UCSD-AML1 (cell line): ENCODE results near the gene R3HCC1L.

Source experiments
- DNase-seq: peaks from one replicate; lab custom pipeline; 2025; ENCODE audit not compliant: unreplicated experiment; lab: John Stamatoyannopoulos, UW

Gene R3HCC1L

GRCh38 chr10:98272245-98272644 is 137.8 kb downstream of the R3HCC1L start:
- no peak for DNase-seq

DNA sequence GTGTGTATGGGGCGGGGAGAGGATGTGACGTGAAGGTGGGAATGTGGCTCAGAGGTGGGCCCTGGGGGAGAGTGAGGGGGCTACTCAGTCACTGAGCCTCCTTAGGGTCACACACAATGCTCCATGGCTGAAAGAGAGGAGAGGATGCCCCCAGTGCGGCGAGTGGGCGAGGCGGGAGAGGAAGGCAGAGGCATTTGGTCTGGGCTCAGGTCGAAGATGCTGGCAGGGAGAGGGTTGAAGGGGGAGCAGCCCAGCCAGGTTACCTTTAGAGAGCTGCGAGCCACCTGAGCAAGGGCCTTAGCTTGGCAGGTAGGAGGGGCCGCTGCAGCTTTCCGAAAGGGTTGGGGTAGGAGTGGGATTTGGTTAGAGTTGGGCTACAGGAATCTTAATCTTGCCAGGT is 138.2 kb downstream of the R3HCC1L start:
- no peak for DNase-seq

GRCh38 chr10:98273057-98273850 is 138.8 kb downstream of the R3HCC1L start:
- no peak for DNase-seq

DNA sequence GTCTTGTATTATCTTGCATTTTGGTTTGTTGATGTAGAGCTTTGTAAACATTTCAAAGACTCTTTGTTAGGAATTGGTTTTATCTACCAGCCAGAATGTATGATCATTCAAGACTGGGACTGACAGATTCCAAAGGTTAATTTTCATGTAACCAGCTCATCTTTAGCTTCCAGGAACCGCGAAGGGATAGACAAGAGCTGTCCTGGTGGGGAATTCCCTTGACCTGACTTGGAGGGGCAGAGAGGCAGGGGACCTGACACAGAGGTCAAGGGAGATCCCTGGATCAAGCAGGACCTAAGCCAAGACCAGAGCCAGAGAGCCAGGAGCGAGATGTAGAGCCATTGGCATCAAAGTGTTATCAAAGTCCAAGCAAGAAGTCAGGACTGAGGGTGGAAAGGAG is 140.1 kb downstream of the R3HCC1L start:
- no peak for DNase-seq

GRCh38 chr10:98276311-98276710 is 141.9 kb downstream of the R3HCC1L start:
- DNase-seq, result no peak

- no peak for DNase-seq
These were observed 151.0 kb downstream of the R3HCC1L start for GRCh38 chr10:98285416-98285815.

- DNase-seq, result no peak
These were observed 152.0 kb downstream of the R3HCC1L start for GRCh38 chr10:98286419-98286818.

DNA sequence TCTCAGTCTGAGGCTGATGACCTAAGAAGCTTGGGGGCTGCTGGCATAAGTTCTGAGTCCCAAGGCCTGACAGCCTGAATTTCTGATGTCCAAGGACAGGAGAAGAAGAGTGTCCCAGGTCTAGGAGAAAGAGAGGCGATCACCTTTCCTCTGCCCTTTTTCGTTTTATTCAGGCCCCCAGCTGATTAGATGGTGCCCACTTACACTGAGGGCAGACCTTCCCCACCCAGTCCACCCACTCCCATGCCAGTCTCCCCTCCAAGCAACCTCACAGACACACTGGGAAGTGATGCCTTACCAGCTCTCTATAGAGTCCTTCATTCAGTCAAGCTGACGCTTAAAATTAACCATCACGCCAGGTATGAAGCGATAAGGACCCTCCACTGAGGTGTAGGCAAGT is 152.9 kb downstream of the R3HCC1L start:
- DNase-seq, result no peak

DNA sequence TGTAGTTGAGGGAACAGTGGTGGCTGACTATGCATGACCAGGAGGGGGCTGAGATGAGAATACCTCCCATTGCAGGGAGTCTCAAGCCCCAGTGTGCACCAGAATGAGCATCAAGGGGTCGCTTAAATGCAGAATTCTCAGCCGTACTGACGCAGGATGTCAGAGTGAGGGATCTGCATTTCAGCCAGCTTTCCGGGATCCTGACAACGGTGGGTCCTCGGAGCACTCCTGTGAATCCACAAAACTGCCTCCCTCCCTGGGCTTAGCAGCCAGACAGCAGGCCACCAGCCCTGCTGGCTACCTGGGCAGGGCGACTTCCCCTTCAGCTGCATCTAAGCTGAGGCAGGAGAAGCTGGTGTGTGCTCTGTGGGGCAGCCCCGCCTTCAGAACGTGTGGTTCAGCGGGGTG is 155.3 kb downstream of the R3HCC1L start:
- DNase-seq, result no peak

DNA sequence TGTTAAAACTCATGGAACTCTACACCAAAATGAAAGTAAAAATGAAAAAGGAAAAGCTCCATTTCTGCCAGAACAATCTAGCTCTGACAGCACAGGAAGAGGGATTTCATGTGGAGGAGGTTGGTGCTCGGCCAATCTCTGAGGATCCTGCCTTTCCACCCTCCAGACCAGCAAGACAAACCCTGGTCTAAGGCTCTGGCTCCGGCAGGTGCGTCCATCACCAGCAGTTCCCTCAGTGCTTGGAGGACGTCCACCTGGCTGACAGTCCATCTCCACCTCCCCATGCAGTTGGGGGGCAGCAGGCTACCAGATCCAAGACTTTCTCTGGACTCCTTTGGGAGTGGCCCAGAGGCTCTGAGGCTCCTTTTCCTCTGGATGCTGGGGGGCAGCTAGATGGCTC is 158.5 kb downstream of the R3HCC1L start:
- no peak for DNase-seq

DNA sequence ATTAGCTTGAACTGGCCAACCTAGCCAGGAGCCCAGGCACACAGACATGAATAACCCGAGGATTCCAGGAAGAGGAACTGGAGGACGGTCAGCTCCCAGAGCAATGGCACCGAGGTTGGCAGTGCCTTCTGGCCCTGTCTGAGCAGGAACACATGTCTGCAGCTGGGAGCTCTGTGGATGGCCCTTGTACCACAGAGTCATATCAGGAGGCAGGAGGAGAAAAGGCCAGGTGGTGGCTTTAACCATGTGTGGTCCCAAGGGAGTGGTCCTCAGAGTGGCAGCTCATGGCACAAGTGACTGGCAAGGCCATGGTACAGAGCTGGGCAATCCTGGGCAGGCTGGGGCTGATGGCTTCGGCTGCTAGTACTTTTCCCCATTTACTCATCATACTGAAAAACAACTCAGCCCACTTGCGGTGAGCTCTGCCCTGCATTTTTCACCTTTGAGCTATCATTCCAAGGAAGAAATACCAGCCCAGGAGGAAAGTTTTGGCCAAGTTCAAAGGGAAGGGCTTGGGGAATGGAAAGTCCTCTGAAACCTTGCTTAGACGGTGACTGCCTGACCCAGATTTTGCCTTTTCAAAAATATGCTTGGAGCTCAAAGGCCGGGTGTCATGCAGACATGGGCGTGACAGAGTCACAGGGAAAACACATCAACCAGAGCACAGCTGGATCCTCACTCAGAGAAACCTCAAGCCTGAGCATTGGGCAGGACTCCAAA is 159.3 kb downstream of the R3HCC1L start:
- no peak for DNase-seq

GRCh38 chr10:98294270-98294627 is 159.8 kb downstream of the R3HCC1L start:
- DNase-seq, result no peak
